K562 (cell line): Measurements from ENCODE around the gene OR8B8. TPM values are rescaled to one million over a fixed set of nuclear protein-coding genes. Genes with fewer than 3 reads are reported as not detected.

ENCODE experiments used
- ATAC-seq: fragments of 200-7000 bp; cut with Tn5 transposase; 3 replicates; pipeline ENCODE4 v1.9.1; 2020; ENCODE audit warnings: moderate library complexity
- BruUV-seq: library from RNA; stranded (reverse); fragments of 400-500 nt; replicated peaks from 2 replicates; lab custom pipeline; 2021; lab: Mats Ljungman, UMichigan
- CTCF ChIA-PET: fragments of 300-600 bp; formaldehyde crosslinking; extraction: SDS; loops from one replicate; lab custom pipeline; 2021; ENCODE audit warnings: low intra/inter-chr PET ratio; lab: Yijun Ruan, JAX
- POLR2A ChIA-PET: fragments of 300-600, 350-650 bp; sonication (Branson Sonifier 250); formaldehyde crosslinking; extraction: SDS; loops from one replicate; lab custom pipeline; 2021; ENCODE audit warnings: antibody characterized with exemption, inconsistent platforms; lab: Yijun Ruan, JAX
- DNase-seq, 4 experiments: peaks; one replicate each; pipeline versions ENCODE4 v3.0.0 to v3.0.0-alpha.2; 2011 to 2018; ENCODE audit warnings: low spot score in 3 of 4, mixed read lengths in 3 of 4; ENCODE audit errors: extremely low read depth in 1 of 4
- FAIRE-seq: peaks from 2 replicates; lab custom pipeline; 2011; peaks lifted over from hg19 to GRCh38; lab: Jason Lieb, UNC
- H2AFZ ChIP-seq: 2 replicates; pipeline ENCODE4 v1.6.0; 2011; ENCODE audit warnings: low read depth, low read length, control low read depth, inconsistent platforms
- H3K27ac ChIP-seq: fragments of 200-600 bp; 3 replicates; pipeline ENCODE4 v1.8.0; 2011; ENCODE audit warnings: low read depth, mild to moderate bottlenecking, control low read depth, inconsistent platforms, low read length, moderate library complexity, mixed read lengths; ENCODE audit errors: extremely low read depth
- H3K27me3 ChIP-seq, 2 experiments: fragments of 300-600 bp in 1 of 2; 2 replicates in 1 of 2; 3 replicates in 1 of 2; pipeline versions ENCODE4 v1.6.0 to v1.8.0; 2011; ENCODE audit warnings: inconsistent platforms in 2 of 2, low read length in 2 of 2, mild to moderate bottlenecking in 1 of 2, mixed read lengths in 1 of 2, moderate library complexity in 1 of 2; ENCODE audit not compliant: control insufficient read depth in 2 of 2, insufficient read depth in 2 of 2
- H3K36me3 ChIP-seq: fragments of 300-600 bp; 3 replicates; pipeline ENCODE4 v1.8.0; 2011; ENCODE audit warnings: mild to moderate bottlenecking, low read length, inconsistent platforms; ENCODE audit not compliant: control insufficient read depth, insufficient read depth
- H3K4me1 ChIP-seq, 2 experiments: fragments of 200-600 bp in 1 of 2; replicated peaks in 1 of 2; 2 replicates in 1 of 2; 3 replicates in 1 of 2; pipeline versions ENCODE4 v1.5.1 to v1.8.0; 2011; ENCODE audit warnings: inconsistent platforms in 2 of 2, low read length in 2 of 2, mild to moderate bottlenecking in 1 of 2, mixed read lengths in 1 of 2, moderate library complexity in 1 of 2; ENCODE audit not compliant: control insufficient read depth in 2 of 2, insufficient read depth in 2 of 2
- H3K4me2 ChIP-seq: 2 replicates; pipeline ENCODE4 v1.6.1; 2011; ENCODE audit warnings: low read length, control low read depth, inconsistent platforms, mixed read lengths; ENCODE audit not compliant: insufficient read depth
- H3K4me3 ChIP-seq: fragments of 200-600 bp; sonication (generic), shearing (Covaris generic); 2 replicates; pipeline ENCODE4 v1.5.1; 2016; ENCODE audit warnings: control low read depth, inconsistent platforms
- H3K79me2 ChIP-seq: fragments of 200-600 bp; 3 replicates; pipeline ENCODE4 v1.8.0; 2011; ENCODE audit warnings: low read length, inconsistent platforms; ENCODE audit not compliant: control insufficient read depth, insufficient read depth
- H3K9ac ChIP-seq, 2 experiments: 2 replicates each; pipeline versions ENCODE4 v1.6.0 to v1.6.1; 2011; ENCODE audit warnings: low read depth in 2 of 2, low read length in 2 of 2, control low read depth in 1 of 2, inconsistent platforms in 1 of 2, mild to moderate bottlenecking in 1 of 2, mixed read lengths in 1 of 2; ENCODE audit not compliant: insufficient read depth in 1 of 2
- H3K9me1 ChIP-seq: one replicate; pipeline ENCODE4 v1.6.0; 2011; ENCODE audit warnings: inconsistent platforms, mild to moderate bottlenecking, low read length, moderate library complexity; ENCODE audit not compliant: control insufficient read depth, insufficient read depth
- H3K9me3 ChIP-seq: replicated peaks from 2 replicates; pipeline ENCODE4 v1.5.1; 2011; ENCODE audit warnings: low read depth, low read length, inconsistent platforms; ENCODE audit not compliant: control insufficient read depth, insufficient read depth
- H4K20me1 ChIP-seq: replicated peaks from 2 replicates; pipeline ENCODE4 v1.6.1; 2011; ENCODE audit warnings: low read length, inconsistent platforms, mixed read lengths; ENCODE audit not compliant: control insufficient read depth, insufficient read depth
- ASH1L ChIP-seq: fragments of 450-650 bp; IDR thresholded peaks from 2 replicates; pipeline ENCODE4 v1.6.1; 2018; ENCODE audit warnings: borderline replicate concordance, mild to moderate bottlenecking, low read depth; ENCODE audit not compliant: partially characterized antibody
- CSDE1 ChIP-seq, 2 experiments: fragments of 450-650 bp; IDR thresholded peaks; 2 replicates each; pipeline ENCODE4 v1.6.1; 2016; ENCODE audit warnings: mild to moderate bottlenecking in 1 of 2
- GABPA ChIP-seq: fragments of 200-800 bp; sonication (Bioruptor generic); conservative IDR thresholded peaks from 2 replicates; pipeline ENCODE4 v1.6.1; 2016; ENCODE audit warnings: low read depth, missing genetic modification characterization, missing compliant biosample characterization
- HDAC8 ChIP-seq: fragments of 450-650 bp; IDR thresholded peaks from 2 replicates; pipeline ENCODE4 v1.6.1; 2016; ENCODE audit warnings: mild to moderate bottlenecking, missing genetic modification characterization, moderate library complexity, missing compliant biosample characterization
- LARP7 ChIP-seq: fragments of 450-650 bp; IDR thresholded peaks from 2 replicates; pipeline ENCODE4 v1.6.1; 2016
- PREB ChIP-seq: sonication (generic); formaldehyde crosslinking; IDR thresholded peaks from 2 replicates; pipeline ENCODE4 v1.8.1; 2023; ENCODE audit warnings: mild to moderate bottlenecking, missing genetic modification reagents
- RBFOX2 ChIP-seq: fragments of 200-400 bp; formaldehyde crosslinking; IDR thresholded peaks from 2 replicates; pipeline ENCODE4 v1.6.1; 2017; ENCODE audit warnings: low read depth, mild to moderate bottlenecking, low read length, moderate library complexity
- SMARCA4 ChIP-seq: fragments of 450-650 bp; IDR thresholded peaks from 2 replicates; pipeline ENCODE4 v1.6.1; 2016
- SP2 ChIP-seq: IDR thresholded peaks from 2 replicates; pipeline ENCODE4 v1.6.1; 2011; ENCODE audit warnings: mild to moderate bottlenecking, low read depth, low read length, moderate library complexity; ENCODE audit not compliant: poor library complexity, severe bottlenecking; ENCODE audit errors: extremely low read depth
- WGBS: fragments of 100-300 bp; shearing (Covaris generic); methylation state at CpG from one replicate; pipeline ENCODE4 v1.1.6; 2016; ENCODE audit warnings: low coverage, mixed read lengths; ENCODE audit not compliant: insufficient coverage; ENCODE audit errors: missing lambda C conversion rate; 5-methylcytosine and 5-hydroxymethylcytosine counted together
- in situ Hi-C: fragments of 300-500 bp; cut with MboI; formaldehyde crosslinking; loops from 4 replicates; pipeline ENCODE4 v1.15.0; 2018; ENCODE audit warnings: inconsistent platforms, mixed read lengths
- intact Hi-C: fragments of 100-400 bp; cut with micrococcal nuclease; formaldehyde crosslinking; loops from 2 replicates; pipeline ENCODE4 v1.14.2; 2022
- polyA plus RNA-seq, 8 experiments: library from polyadenylated mRNA; depleted of rRNA in 4 of 8; stranded (reverse) in 5 of 8; unstranded in 3 of 8; fragments of >200 nt; fragmentation: Nextera tagmentation in 2 of 8; fragmentation: Illumina TruSeq in 1 of 8; extraction: Ambion mirVana in 2 of 8; extraction: Trizol in 1 of 8; gene quantifications; 2 replicates each; pipeline versions ENCODE4 v1.2.1 to v1.2.3, GENCODE V29; 2011 to 2014; ENCODE audit warnings: inconsistent platforms in 1 of 8, missing spikeins in 1 of 8
- total RNA-seq, 7 experiments: library from RNA; depleted of rRNA in 6 of 7; stranded (reverse); fragments of >200 nt in 6 of 7; fragmentation: Illumina TruSeq in 2 of 7; extraction: Trizol in 2 of 7; gene quantifications; 2 replicates each; pipeline versions ENCODE4 v1.2.1 to v1.2.3, GENCODE V29; 2011 to 2021; ENCODE audit warnings: low replicate concordance in 1 of 7

OR8B8 gene
- total and polyA plus RNA-seq, 9 of the 15 experiments (the other 6 are each of a cell fraction or from before 2014, with no cell fraction given): 0.18 TPM; not detected in 8

- no peak for FAIRE-seq
- no peak for ATAC-seq
- Histone ChIP-seq H2AFZ (no peak overlapping the region), H3K4me1 (peaks cover 5 to 17% of the 10 kb centered on the region in 2 experiments), H3K4me2 (no peak overlapping the region), H4K20me1 (no peaks in the 10 kb centered on the region), H3K4me3 (no peak overlapping the region), H3K9me1 (no peaks in the 10 kb centered on the region), H3K27me3 (no peaks in the 10 kb centered on the region), H3K79me2 (no peaks in the 10 kb centered on the region), H3K36me3 (no peaks in the 10 kb centered on the region), H3K9ac (no peak overlapping the region), H3K9me3 (no peaks in the 10 kb centered on the region), H3K27ac (no peak overlapping the region)
- 81% methylated on average over 4 of the region's 4 CpGs for WGBS
- ChIA-PET POLR2A (no interaction called here), CTCF (no interaction called here)
- intact Hi-C loops (loop anchor here (5.0 kb wide), 1 partner anchor 416 kb away; no protein-coding TSS in a partner anchor), in situ Hi-C loops (no loop called here)
- no peak for DNase-seq
- no TSS peak for BruUV-seq
- no peak for TF ChIP-seq HDAC8 (tag)
- TF ChIP-seq CSDE1 (IDR thresholded peaks at IDR 0.05): no peak
- no peak for TF ChIP-seq RBFOX2
- TF ChIP-seq PREB (CRISPR knock-in tag): no peak
- TF ChIP-seq LARP7: no peak
- no peak for TF ChIP-seq GABPA (tag)
- TF ChIP-seq SMARCA4: no peak
- TF ChIP-seq SP2: no peak
- TF ChIP-seq ASH1L: no peak
Measured at GRCh38 chr11:124483422-124483821, 37.9 kb upstream of the OR8B8 start.
